PFSK-1 (cell line): ENCODE data around the gene SCTR.

Source experiments
- POLR2AphosphoS5 ChIP-seq: IDR thresholded peaks from 2 replicates; pipeline ENCODE4 v1.6.1; 2012; ENCODE audit warnings: low read depth, mild to moderate bottlenecking, control low read depth, low read length, moderate library complexity
- REST ChIP-seq, 2 experiments: IDR thresholded peaks; 2 replicates each; pipeline versions ENCODE4 v1.6.1 to v1.8.0; 2011 to 2012; ENCODE audit warnings: low read depth in 2 of 2, low read length in 2 of 2, control low read depth in 1 of 2, inconsistent platforms in 1 of 2, mild to moderate bottlenecking in 1 of 2, moderate library complexity in 1 of 2; ENCODE audit not compliant: insufficient read depth in 1 of 2

- TF ChIP-seq REST (IDR thresholded peaks at IDR 0.05; ENCODE audit: insufficient read depth in 1 of 2, low read depth in 2 of 2, low read length in 2 of 2): no peak
- no peak for TF ChIP-seq POLR2AphosphoS5
Observed at GRCh38 chr2:119409506-119409905, 114.8 kb downstream of the SCTR start.
